22Rv1 (cell line): ENCODE measurements around the gene KIF23.

Experiments
- CTCF ChIP-seq: fragments of 450-650 bp; IDR thresholded peaks from 2 replicates; pipeline ENCODE4 v1.5.1; 2017; ENCODE audit warnings: mild to moderate bottlenecking
- ZFX ChIP-seq: fragments of 450-650 bp; IDR thresholded peaks from 2 replicates; pipeline ENCODE4 v1.6.1; 2017; ENCODE audit warnings: antibody characterized with exemption, borderline replicate concordance

DNA sequence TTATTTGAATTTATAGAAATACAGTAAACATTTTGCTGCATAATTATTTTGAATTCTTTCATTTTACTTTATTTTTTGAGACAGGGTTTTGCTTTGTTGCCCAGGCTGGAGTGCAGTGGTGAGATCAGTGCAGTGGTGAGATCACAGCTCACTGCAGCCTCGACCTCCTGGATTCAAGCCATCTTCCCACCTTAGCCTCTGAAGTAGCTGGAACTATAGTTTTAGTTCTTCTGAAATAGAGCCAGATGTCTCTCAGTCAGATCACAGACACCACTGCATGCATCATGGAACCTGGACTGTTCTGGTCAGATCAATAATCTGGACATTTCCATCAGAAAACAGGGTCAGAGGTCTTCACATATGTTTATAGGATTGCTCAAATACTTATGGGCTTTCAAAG is 46.3 kb downstream of the KIF23 start:
- no peak for TF ChIP-seq CTCF
- no peak for TF ChIP-seq ZFX
